GM12801 (cell line): ENCODE data around the gene LY6G6C.

ENCODE experiments used
- CTCF ChIP-seq: IDR thresholded peaks from one replicate; pipeline ENCODE4 v1.5.1; 2011; ENCODE audit warnings: control low read depth; ENCODE audit not compliant: insufficient read length; ENCODE audit errors: extremely low read depth

Gene LY6G6C

GRCh38 chr6:31713991-31714684 lies 7.4 kb downstream of the LY6G6C start:
- no peak for TF ChIP-seq CTCF

GRCh38 chr6:31713465-31713864 lies 8.1 kb downstream of the LY6G6C start:
- TF ChIP-seq CTCF: no peak

- TF ChIP-seq CTCF: no peak
Observed at GRCh38 chr6:31712296-31712695, 9.2 kb downstream of the LY6G6C start.

GRCh38 chr6:31711233-31711632 lies 10.3 kb downstream of the LY6G6C start:
- TF ChIP-seq CTCF: no peak

GRCh38 chr6:31710523-31711219 lies 10.9 kb downstream of the LY6G6C start:
- no peak for TF ChIP-seq CTCF

- TF ChIP-seq CTCF: no peak
Observed at GRCh38 chr6:31708224-31708623, 13.3 kb downstream of the LY6G6C start.

- no peak for TF ChIP-seq CTCF
Observed at GRCh38 chr6:31707701-31708100, 13.8 kb downstream of the LY6G6C start.
